GM23248 (cell line): Measurements from ENCODE around the gene VEZT.

Experiments
- EZH2 ChIP-seq: fragments of 200-600 bp; sonication (generic); IDR thresholded peaks from 2 replicates; pipeline ENCODE4 v1.6.1; 2018; ENCODE audit warnings: antibody characterized with exemption, mild to moderate bottlenecking; ENCODE audit not compliant: insufficient read depth, poor library complexity, severe bottlenecking
- EZH2phosphoT487 ChIP-seq: fragments of 200-600 bp; sonication (generic); IDR thresholded peaks from 2 replicates; pipeline ENCODE4 v1.6.1; 2018; ENCODE audit warnings: antibody characterized with exemption, moderate library complexity, mild to moderate bottlenecking, low read depth; ENCODE audit not compliant: insufficient read depth

- no peak for TF ChIP-seq EZH2
- no peak for TF ChIP-seq EZH2phosphoT487
Observed at GRCh38 chr12:95207407-95207806, 10.2 kb upstream of the VEZT start.
